ENCODE measurements around the gene UBIAD1. TPM values are rescaled to one million over a fixed set of nuclear protein-coding genes. Genes with fewer than 3 reads are reported as not detected.

UBIAD1 gene
- total RNA-seq, 2 donors from 2014 or later = 7.9 to 14.4 TPM

GRCh38 chr1:11308699-11309224 is 35.8 kb downstream of the UBIAD1 start:
- Histone ChIP-seq H3K27me3 (no peaks in the 10 kb centered on the region), H3K36me3 (no peaks in the 10 kb centered on the region), H3K4me1 (no peaks in the 10 kb centered on the region), H3K4me3 (no peak overlapping the region), H3K9ac (ENCODE audit: low read depth in 2 of 2, low read length in 2 of 2) (no peak overlapping the region), H3K27ac (no peak overlapping the region), H3K9me3 (no peaks in the 10 kb centered on the region)
- intact Hi-C loops (cut with DNase I) = no loop called here
- DNase-seq = no peak
- TF ChIP-seq, protein P1, sequence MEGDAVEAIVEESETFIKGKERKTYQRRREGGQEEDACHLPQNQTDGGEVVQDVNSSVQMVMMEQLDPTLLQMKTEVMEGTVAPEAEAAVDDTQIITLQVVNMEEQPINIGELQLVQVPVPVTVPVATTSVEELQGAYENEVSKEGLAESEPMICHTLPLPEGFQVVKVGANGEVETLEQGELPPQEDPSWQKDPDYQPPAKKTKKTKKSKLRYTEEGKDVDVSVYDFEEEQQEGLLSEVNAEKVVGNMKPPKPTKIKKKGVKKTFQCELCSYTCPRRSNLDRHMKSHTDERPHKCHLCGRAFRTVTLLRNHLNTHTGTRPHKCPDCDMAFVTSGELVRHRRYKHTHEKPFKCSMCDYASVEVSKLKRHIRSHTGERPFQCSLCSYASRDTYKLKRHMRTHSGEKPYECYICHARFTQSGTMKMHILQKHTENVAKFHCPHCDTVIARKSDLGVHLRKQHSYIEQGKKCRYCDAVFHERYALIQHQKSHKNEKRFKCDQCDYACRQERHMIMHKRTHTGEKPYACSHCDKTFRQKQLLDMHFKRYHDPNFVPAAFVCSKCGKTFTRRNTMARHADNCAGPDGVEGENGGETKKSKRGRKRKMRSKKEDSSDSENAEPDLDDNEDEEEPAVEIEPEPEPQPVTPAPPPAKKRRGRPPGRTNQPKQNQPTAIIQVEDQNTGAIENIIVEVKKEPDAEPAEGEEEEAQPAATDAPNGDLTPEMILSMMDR (IDR thresholded peaks at IDR 0.05) = no peak

DNA sequence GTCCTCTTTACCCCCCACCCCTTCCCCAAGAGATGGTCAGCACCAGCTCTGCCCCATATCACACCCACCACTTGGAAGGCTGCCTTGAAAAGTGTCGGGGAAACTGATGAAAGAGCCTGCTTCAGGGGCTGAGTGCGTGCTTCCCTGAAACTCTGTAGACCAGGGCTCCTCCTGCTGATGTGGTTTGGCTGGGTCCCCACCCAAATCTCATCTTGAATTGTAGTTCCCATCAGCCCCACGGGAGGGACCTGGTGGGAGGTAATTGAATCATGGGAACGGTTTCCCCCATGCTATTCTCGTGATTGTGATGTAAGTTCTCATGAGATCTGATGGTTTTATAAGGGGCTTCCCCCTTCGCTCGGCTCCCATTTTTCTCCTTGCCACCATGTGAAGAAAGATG is 36.4 kb downstream of the UBIAD1 start:
- DNase-seq = no peak
- H3K27ac ChIP-seq = no peak overlapping the region
- no peak overlapping the region for H3K9ac ChIP-seq (ENCODE audit: low read depth in 2 of 2, low read length in 2 of 2)
- no peaks in the 10 kb centered on the region for H3K27me3 ChIP-seq
- H3K9me3 ChIP-seq = no peaks in the 10 kb centered on the region
- intact Hi-C loops (cut with DNase I) = no loop called here
- no peaks in the 10 kb centered on the region for H3K4me1 ChIP-seq
- H3K4me3 ChIP-seq = no peak overlapping the region
- no peaks in the 10 kb centered on the region for H3K36me3 ChIP-seq
- TF ChIP-seq, protein P1 (IDR thresholded peaks at IDR 0.05) = no peak

- no peaks in the 10 kb centered on the region for H3K36me3 ChIP-seq
- intact Hi-C loops (cut with DNase I) = no loop called here
These were observed 39.1 kb downstream of the UBIAD1 start for GRCh38 chr1:11311816-11312755.

GRCh38 chr1:11314959-11315358 is 42.0 kb downstream of the UBIAD1 start:
- intact Hi-C loops (cut with DNase I) = no loop called here
- DNase-seq = no peak
- TF ChIP-seq, protein P1 (IDR thresholded peaks at IDR 0.05) = no peak

More at GRCh38 chr1:11311816-11312755, 39.1 kb downstream of the UBIAD1 start:
- Histone ChIP-seq H3K9me3 (no peaks in the 10 kb centered on the region), H3K4me1 (no peaks in the 10 kb centered on the region), H3K27me3 (no peaks in the 10 kb centered on the region), H3K27ac (no peak overlapping the region), H3K9ac (ENCODE audit: low read depth in 2 of 2, low read length in 2 of 2) (no peak overlapping the region), H3K4me3 (no peak overlapping the region)
- no peak for DNase-seq
- TF ChIP-seq, protein P1 (IDR thresholded peaks at IDR 0.05) = no peak

GRCh38 chr1:11316701-11317100 is 43.7 kb downstream of the UBIAD1 start:
- no peak overlapping the region for H3K9ac ChIP-seq (ENCODE audit: low read depth in 2 of 2, low read length in 2 of 2)
- H3K4me3 ChIP-seq = no peak overlapping the region
- no peak for DNase-seq
- TF ChIP-seq, protein P1 (IDR thresholded peaks at IDR 0.05) = no peak
- intact Hi-C loops (cut with DNase I) = no loop called here
- H3K9me3 ChIP-seq = no peaks in the 10 kb centered on the region
- no peak overlapping the region for H3K27ac ChIP-seq
- H3K4me1 ChIP-seq = no peaks in the 10 kb centered on the region
- no peaks in the 10 kb centered on the region for H3K27me3 ChIP-seq
- no peaks in the 10 kb centered on the region for H3K36me3 ChIP-seq

More at GRCh38 chr1:11314959-11315358, 42.0 kb downstream of the UBIAD1 start:
- Histone ChIP-seq H3K9me3 (no peaks in the 10 kb centered on the region), H3K27ac (no peak overlapping the region), H3K4me1 (no peaks in the 10 kb centered on the region), H3K4me3 (no peak overlapping the region), H3K27me3 (no peaks in the 10 kb centered on the region), H3K36me3 (no peaks in the 10 kb centered on the region), H3K9ac (ENCODE audit: low read depth in 2 of 2, low read length in 2 of 2) (no peak overlapping the region)
